ENCODE results near the gene KLHL13.
"Not testable (repeated sequence)": the region's sequence is repeated elsewhere in the genome, so short reads cannot be mapped to it uniquely, and the experiment has no call there.

KLHL13 gene

DNA sequence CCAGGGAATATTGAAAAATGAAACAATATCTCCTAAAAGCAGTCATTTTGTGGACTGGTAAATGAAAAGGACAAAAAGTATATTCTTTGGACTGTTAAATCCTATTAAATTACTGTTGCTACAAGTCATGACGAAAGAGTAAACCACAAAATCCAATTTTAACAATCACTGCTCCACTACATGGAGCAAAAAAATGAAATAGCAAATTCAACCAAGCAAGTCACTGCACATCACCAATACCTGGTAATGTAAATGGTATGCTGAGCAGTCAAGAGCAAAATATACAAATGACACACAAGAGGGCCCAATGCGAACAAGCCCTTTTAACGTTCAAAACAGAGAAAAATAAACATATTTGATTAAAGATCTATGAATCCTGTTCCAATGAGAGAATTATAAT, 126.2 kb downstream of the KLHL13 start:
- DNase-seq (ENCODE audit: low read depth): no peak

- no peak for DNase-seq (ENCODE audit: low read depth)
Measured at GRCh38 chrX:117989512-117989911, 127.1 kb downstream of the KLHL13 start.

GRCh38 chrX:117987373-117987772, 129.2 kb downstream of the KLHL13 start:
- DNase-seq (ENCODE audit: low read depth): no peak

- no peak for DNase-seq (ENCODE audit: low read depth)
Measured at GRCh38 chrX:117985241-117985640, 131.4 kb downstream of the KLHL13 start.

- no peak for DNase-seq (ENCODE audit: low read depth)
Measured at GRCh38 chrX:117982694-117983392, 133.8 kb downstream of the KLHL13 start.

DNA sequence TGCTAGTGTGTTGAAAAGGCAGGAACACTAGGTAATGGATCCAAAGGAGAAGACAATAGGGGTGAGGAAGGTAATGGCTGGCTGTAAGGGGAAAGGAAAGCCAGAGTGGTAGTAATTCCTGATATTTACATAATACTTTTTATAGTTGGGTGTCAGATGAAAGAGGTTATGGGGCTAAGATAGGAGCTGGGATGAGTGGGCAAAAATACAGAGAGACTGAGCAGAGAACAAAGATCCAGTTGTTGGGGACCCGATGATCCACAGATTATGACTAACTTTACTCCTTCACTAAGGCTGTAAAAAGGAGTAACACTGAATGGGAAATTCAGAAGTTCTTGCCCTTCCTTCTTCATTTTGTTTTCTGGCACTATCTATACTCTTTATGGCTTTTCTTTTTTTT, 138.2 kb downstream of the KLHL13 start:
- DNase-seq (ENCODE audit: low read depth): no peak

DNA sequence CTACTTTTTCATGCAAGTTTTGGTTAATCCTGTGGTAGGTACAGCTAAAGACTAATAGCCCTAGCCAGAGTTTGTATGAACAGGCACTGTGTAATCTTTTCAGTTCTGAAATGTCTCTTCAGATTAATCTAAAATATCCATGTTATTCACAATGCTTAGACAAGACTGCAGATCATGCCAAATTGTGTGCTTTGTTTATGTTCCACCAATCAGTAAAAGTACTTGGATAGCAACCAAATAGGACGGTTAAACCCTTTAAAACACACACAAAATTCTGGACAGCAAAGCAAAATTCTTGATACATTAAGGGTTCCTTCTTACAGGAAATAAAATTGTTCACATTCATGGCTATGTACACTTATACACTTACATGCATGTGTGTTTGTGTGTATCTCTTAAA, 139.1 kb downstream of the KLHL13 start:
- DNase-seq (ENCODE audit: low read depth): no peak

DNA sequence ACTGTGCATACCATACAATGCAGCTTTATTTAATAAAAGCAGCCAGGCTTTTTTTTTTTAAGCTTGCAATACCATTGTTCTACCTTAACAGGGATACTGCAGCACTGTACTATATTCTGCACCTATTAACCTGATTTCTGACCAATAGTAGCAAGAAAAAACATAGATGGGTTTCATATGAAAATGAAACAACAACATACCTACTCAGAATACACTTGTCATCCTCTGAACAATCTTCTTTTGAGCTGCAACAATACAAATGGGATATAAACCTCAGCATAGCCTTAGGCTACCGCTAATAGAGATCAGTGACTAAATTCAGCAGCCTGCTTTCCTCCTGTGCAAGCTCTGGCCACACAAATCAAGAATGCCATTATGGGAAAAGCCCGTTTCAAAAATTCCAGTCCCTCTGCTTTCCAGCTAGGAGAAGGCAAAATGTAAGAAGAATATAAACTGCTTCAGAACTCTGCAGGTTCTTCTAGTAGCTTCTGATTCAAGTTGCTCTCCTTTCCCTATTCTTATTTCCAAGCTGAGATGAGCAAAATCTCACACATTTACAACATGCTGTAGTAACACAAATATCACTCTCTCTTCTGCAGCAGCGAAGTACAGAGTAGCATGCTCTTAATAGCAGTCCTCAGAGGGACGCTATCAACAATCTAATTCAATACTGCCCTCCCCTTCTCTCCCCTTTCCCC, 143.4 kb downstream of the KLHL13 start:
- DNase-seq (ENCODE audit: low read depth): no peak

DNA sequence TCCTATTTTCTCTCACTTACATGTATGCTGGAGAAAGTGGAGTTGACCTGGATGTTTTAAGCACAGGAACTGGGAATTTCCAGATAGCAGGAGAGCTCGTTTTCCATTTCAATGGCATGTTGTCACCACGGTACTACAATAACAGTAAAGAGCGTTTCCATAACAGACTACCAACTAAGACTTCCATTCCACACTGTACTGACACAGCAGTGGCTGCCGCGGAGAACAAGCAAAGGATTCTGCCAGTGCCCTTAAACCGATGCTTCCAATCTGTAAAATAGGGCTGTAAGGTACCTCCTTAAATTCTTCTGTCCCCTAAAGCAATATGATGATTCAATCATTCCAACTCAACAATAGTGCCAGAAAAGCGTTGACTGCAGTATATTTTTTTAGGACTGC, 143.9 kb downstream of the KLHL13 start:
- no peak for DNase-seq (ENCODE audit: low read depth)

DNA sequence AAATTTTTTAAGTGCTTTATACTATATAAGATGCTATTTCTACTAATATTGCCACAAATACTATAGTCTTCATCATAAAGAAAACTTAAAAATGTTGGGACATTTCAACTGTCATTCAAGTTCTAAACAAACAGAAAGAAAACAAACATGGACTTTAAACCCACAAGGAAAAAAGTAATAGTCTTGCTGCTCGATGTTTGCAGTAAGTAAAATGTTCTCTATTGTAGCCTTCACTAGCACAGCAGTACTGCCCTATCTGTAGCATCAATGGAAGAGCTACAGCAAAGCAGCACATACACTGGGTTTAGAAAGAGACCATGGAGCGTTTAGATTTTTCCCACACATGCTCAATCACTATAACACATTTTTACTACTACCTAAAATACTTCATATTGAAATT, 146.8 kb downstream of the KLHL13 start:
- no peak for DNase-seq (ENCODE audit: low read depth)

DNA sequence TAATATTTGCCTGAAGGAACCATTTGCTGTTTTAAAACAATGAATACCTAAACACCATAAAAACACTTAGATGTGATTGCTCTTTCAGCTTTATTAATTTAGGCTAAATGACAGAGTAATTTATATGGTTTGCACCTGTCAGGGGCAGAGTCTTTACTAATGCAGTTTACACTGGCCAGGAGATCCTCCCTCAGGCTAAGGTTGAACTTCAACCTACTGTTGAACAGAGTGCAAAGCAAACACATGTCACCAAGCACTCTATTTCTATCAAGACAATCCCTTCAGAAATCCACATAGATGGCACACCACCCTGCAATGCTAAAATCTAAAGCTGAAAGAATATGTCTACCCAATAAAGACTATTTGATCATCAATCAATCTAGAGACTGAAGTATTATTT, 147.3 kb downstream of the KLHL13 start:
- DNase-seq (ENCODE audit: low read depth): no peak

GRCh38 chrX:117959045-117959444, 157.6 kb downstream of the KLHL13 start:
- no peak for DNase-seq (ENCODE audit: low read depth)

DNA sequence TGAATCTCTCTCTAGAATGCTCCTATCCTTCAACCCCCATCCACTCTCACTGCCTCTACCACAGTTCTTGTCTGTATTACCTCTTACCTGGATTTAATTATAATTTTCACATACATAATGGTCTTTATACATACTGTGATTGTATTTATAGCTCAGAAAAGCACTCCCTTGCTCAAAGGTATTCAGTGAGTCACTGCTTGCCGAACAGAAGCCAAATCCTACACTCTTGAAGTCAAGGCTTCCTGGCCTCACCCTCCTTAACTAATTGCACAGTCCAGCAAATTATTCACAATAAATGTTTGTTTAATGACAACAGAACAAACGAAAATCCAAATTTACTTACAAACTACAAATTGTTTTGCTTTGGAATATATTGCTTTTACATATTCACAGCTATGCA, 159.5 kb downstream of the KLHL13 start:
- DNase-seq (ENCODE audit: low read depth): no peak

DNA sequence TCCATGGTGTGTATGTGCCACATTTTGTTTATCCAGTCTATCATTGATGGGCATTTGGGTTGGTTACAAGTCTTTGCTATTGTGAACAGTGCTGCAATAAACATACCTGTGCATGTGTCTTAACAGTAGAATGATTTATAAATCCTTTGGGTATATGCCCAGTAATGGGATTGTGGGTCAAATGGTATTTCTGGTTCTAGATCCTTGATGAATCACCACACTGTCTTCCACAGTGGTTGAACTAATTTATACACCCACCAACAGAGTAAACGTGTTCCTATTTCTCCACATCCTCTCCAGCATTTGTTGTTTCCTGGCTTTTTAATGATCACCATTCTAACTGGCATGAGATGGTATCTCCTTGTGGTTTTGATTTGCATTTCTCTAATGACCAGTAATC, 177.3 kb downstream of the KLHL13 start:
- DNase-seq (ENCODE audit: low read depth): not testable (repeated sequence)

DNA sequence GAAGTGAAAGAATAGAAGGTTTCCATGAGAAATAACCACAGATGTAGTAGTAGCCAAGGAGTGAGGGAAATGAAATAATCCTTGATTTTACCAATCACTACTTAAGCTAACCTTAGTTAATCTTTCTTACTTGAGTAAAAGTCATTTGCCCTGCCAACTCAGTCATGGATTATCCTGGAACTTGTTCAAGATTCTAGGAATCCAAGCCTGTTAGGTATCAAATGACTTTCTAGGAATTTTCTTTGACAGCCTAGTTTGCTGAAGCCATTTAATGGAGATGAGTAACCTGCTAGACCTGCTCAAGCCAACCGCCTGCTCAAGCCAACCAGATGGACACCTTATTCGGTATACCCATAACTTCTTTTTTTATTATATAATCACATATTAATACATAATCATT, 180.5 kb downstream of the KLHL13 start:
- DNase-seq (ENCODE audit: low read depth): no peak

GRCh38 chrX:117930116-117930515, 186.5 kb downstream of the KLHL13 start:
- not testable (repeated sequence) for DNase-seq (ENCODE audit: low read depth)

DNA sequence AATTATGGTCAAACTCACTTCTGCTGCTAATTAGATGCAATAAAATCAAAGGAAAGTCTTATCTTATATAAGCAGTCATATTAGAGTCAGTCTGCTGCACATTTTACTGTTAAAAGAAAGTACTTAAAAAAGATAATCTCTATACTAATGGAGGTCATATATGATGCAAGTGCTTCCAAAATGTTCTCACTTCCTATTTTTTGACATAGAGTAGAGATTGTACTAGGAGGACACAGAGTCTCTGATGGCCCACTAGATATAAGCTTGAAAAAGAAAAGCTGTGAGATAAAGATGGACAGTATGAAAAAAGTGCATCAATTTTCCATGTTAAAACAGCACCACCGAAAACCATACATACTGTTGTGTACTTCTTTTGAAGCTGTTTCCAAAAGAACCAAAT, 196.9 kb downstream of the KLHL13 start:
- DNase-seq (ENCODE audit: low read depth): no peak

DNA sequence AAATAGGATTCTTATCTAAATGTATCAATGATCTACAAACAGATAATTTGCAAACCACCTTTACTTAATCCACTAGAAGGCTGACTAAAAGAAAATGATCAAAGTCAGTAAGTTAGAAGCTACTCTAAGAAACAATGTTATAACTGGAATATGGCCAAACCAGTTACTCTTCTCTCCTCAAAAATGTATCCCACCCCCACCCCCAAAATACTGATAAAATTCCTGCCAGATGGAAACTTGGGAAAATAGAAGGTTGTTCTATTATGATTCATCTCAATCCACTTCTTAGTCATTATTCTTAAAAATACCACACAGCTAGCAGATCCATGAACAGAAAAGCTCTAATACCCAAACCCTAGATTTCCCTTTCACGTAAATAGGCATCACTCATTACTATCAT, 206.4 kb downstream of the KLHL13 start:
- DNase-seq (ENCODE audit: low read depth): no peak

GRCh38 chrX:117898226-117898625, 218.4 kb downstream of the KLHL13 start:
- no peak for DNase-seq (ENCODE audit: low read depth)

DNA sequence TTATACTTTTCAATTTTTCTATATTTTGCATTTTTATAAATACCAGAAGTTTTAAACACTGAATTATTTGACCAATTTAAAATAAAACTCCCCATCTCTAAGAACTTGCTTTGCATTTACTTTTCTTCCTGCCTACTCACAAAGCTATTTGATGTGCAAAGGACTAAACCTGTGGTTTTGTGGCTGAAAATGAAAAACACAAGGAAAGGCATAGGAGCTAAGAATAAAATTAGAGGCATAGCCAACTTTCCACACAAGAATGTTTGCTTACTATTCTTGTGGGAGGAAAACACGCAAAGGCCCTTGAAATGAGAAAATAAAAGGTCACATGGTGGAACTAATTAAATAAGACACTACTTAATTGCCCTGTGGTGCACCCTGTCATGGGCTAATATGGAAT, 221.2 kb downstream of the KLHL13 start:
- DNase-seq (ENCODE audit: low read depth): no peak

DNA sequence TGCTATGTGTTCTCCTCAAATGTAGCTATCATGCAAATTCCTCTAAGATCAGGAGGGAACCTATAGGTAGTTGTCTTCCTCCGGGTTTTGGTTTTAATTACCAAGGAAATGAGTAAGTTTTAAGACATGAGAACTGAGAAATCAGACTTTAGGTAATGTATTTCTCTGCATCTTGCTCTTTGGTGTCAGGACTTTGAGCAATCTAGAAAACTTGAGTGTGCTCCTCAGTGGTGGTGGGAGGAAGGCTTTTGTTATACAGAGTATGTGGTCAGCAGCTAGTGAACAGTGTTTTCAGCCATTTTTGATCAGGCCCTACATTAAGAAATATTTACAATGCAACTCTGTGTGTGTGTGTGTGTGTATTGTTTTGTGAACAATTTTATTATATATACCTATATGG, 224.1 kb downstream of the KLHL13 start:
- DNase-seq (ENCODE audit: low read depth): no peak

GRCh38 chrX:117871796-117872195, 244.8 kb downstream of the KLHL13 start:
- no peak for DNase-seq (ENCODE audit: low read depth)

GRCh38 chrX:117860517-117860916, 256.1 kb downstream of the KLHL13 start:
- no peak for DNase-seq (ENCODE audit: low read depth)

- no peak for DNase-seq (ENCODE audit: low read depth)
Measured at GRCh38 chrX:117854806-117855205, 261.8 kb downstream of the KLHL13 start.

All from stimulated activated CD8-positive, alpha-beta memory T cell treated with anti-CD3 and anti-CD28 coated beads, Interleukin-15, amount 100 ng/mL, for 24 hours (primary cell).